Right lobe of liver (tissue), 4 donors: ENCODE results near the gene TRIM56.
A peak's percentile ranks its signal among the peaks of the same experiment; 100 is the strongest.

Experiments used
- POLR2A ChIP-seq: fragments of 450-650 bp; IDR thresholded peaks from one replicate; pipeline ENCODE4 v1.6.1; 2017; ENCODE audit warnings: antibody characterized with exemption, mild to moderate bottlenecking
- TF ChIP-seq, protein P1 (sequence below), 4 donors: fragments of 200-600 bp in 3 of 4; fragments of 450-650 bp in 1 of 4; IDR thresholded peaks; one replicate each; pipeline versions ENCODE4 v1.5.1 to v1.8.0; 2016 to 2022; ENCODE audit warnings: antibody characterized with exemption in 4 of 4, mild to moderate bottlenecking in 2 of 4
- donor health status: DM: no; HTN: no; CAD: no.
- donor health status: DM: no; HTN: no; CAD: no.
- donor health status: DM: no; HTN: yes; CAD: no.

DNA sequence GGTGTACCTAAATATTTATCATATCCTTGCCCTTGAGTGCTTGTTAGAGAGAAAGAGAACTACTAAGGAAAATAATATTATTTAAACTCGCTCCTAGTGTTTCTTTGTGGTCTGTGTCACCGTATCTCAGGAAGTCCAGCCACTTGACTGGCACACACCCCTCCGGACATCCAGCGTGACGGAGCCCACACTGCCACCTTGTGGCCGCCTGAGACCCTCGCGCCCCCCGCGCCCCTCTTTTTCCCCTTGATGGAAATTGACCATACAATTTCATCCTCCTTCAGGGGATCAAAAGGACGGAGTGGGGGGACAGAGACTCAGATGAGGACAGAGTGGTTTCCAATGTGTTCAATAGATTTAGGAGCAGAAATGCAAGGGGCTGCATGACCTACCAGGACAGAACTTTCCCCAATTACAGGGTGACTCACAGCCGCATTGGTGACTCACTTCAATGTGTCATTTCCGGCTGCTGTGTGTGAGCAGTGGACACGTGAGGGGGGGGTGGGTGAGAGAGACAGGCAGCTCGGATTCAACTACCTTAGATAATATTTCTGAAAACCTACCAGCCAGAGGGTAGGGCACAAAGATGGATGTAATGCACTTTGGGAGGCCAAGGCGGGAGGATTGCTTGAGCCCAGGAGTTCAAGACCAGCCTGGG is 53.1 kb downstream of the TRIM56 start:
- TF ChIP-seq, protein P1, sequence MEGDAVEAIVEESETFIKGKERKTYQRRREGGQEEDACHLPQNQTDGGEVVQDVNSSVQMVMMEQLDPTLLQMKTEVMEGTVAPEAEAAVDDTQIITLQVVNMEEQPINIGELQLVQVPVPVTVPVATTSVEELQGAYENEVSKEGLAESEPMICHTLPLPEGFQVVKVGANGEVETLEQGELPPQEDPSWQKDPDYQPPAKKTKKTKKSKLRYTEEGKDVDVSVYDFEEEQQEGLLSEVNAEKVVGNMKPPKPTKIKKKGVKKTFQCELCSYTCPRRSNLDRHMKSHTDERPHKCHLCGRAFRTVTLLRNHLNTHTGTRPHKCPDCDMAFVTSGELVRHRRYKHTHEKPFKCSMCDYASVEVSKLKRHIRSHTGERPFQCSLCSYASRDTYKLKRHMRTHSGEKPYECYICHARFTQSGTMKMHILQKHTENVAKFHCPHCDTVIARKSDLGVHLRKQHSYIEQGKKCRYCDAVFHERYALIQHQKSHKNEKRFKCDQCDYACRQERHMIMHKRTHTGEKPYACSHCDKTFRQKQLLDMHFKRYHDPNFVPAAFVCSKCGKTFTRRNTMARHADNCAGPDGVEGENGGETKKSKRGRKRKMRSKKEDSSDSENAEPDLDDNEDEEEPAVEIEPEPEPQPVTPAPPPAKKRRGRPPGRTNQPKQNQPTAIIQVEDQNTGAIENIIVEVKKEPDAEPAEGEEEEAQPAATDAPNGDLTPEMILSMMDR (IDR thresholded peaks at IDR 0.05): peak; percentile 77 to 80 (median 78)
- peak; percentile 78 for TF ChIP-seq POLR2A
